GM23248 (cell line): ENCODE measurements around the gene ARHGDIG. TPM values are rescaled to one million over a fixed set of nuclear protein-coding genes. Genes with fewer than 3 reads are reported as not detected.

ENCODE experiments used
- DNase-seq: peaks from one replicate; pipeline ENCODE4 v3.0.0-alpha.2; 2015
- H2AFZ ChIP-seq: fragments of 200-600 bp; sonication (generic); 2 replicates; pipeline ENCODE4 v1.6.1; 2016; ENCODE audit warnings: antibody characterized with exemption
- H3F3A ChIP-seq: fragments of 200-600 bp; sonication (generic); 2 replicates; pipeline ENCODE4 v1.6.1; 2016; ENCODE audit warnings: mild to moderate bottlenecking, antibody characterized with exemption, mixed run types; ENCODE audit not compliant: insufficient read depth
- H3K27ac ChIP-seq: fragments of 200-600 bp; sonication (generic); 2 replicates; pipeline ENCODE4 v1.5.1; 2016; ENCODE audit warnings: mild to moderate bottlenecking
- H3K27me3 ChIP-seq: fragments of 200-600 bp; sonication (generic); replicated peaks from 2 replicates; pipeline ENCODE4 v1.6.1; 2016; ENCODE audit warnings: mild to moderate bottlenecking; ENCODE audit not compliant: insufficient read depth
- H3K36me3 ChIP-seq: fragments of 200-600 bp; sonication (generic); 2 replicates; pipeline ENCODE4 v1.6.1; 2016; ENCODE audit warnings: low read depth, mild to moderate bottlenecking
- H3K4me1 ChIP-seq: fragments of 200-600 bp; sonication (generic); 2 replicates; pipeline ENCODE4 v1.6.1; 2016; ENCODE audit warnings: mild to moderate bottlenecking; ENCODE audit not compliant: insufficient read depth
- H3K4me2 ChIP-seq: fragments of 200-600 bp; sonication (generic); one replicate; pipeline ENCODE4 v1.6.1; 2016; ENCODE audit warnings: mild to moderate bottlenecking; ENCODE audit not compliant: unreplicated experiment
- H3K4me3 ChIP-seq: fragments of 200-600 bp; sonication (generic); 2 replicates; pipeline ENCODE4 v1.5.1; 2016; ENCODE audit warnings: mild to moderate bottlenecking
- H3K79me2 ChIP-seq: fragments of 200-600 bp; sonication (generic); 2 replicates; pipeline ENCODE4 v1.6.1; 2016; ENCODE audit warnings: mild to moderate bottlenecking; ENCODE audit not compliant: insufficient read depth
- H3K9ac ChIP-seq: fragments of 200-600 bp; sonication (generic); 2 replicates; pipeline ENCODE4 v1.6.1; 2016; ENCODE audit warnings: mild to moderate bottlenecking
- H3K9me2 ChIP-seq: fragments of 200-600 bp; sonication (generic); 2 replicates; pipeline ENCODE4 v1.6.1; 2016; ENCODE audit warnings: mixed run types, mild to moderate bottlenecking, moderate library complexity; ENCODE audit not compliant: insufficient read depth
- H3K9me3 ChIP-seq: fragments of 200-600 bp; sonication (generic); one replicate; pipeline ENCODE4 v1.6.1; 2017; ENCODE audit warnings: low read depth
- H4K20me1 ChIP-seq: fragments of 200-600 bp; sonication (generic); 2 replicates; pipeline ENCODE4 v1.6.0; 2016; ENCODE audit not compliant: insufficient read depth
- EZH2 ChIP-seq: fragments of 200-600 bp; sonication (generic); IDR thresholded peaks from 2 replicates; pipeline ENCODE4 v1.6.1; 2018; ENCODE audit warnings: antibody characterized with exemption, mild to moderate bottlenecking; ENCODE audit not compliant: insufficient read depth, poor library complexity, severe bottlenecking
- EZH2phosphoT487 ChIP-seq: fragments of 200-600 bp; sonication (generic); IDR thresholded peaks from 2 replicates; pipeline ENCODE4 v1.6.1; 2018; ENCODE audit warnings: antibody characterized with exemption, moderate library complexity, mild to moderate bottlenecking, low read depth; ENCODE audit not compliant: insufficient read depth
- WGBS, 2 experiments: methylation state at CpG; one replicate each; pipeline ENCODE4 v1.1.6; 2015 to 2017; ENCODE audit warnings: low lambda C conversion rate in 2 of 2, low coverage in 1 of 2; ENCODE audit errors: missing lambda C conversion rate in 2 of 2; 5-methylcytosine and 5-hydroxymethylcytosine counted together
- in situ Hi-C: fragments of 300-500 bp; cut with MboI; formaldehyde crosslinking; loops from 2 replicates; pipeline ENCODE4 v1.15.0; 2020
- polyA plus RNA-seq: library from polyadenylated mRNA; unstranded; fragments of >200 nt; fragmentation: Nextera tagmentation; extraction: Ambion mirVana; gene quantifications from 2 replicates; pipeline ENCODE4 v1.2.1, GENCODE V29; 2016
- total RNA-seq: library from RNA; depleted of rRNA; stranded (reverse); fragments of >200 nt; shearing (Covaris generic); gene quantifications from 2 replicates; pipeline ENCODE4 v1.2.3, GENCODE V29; 2014; rRNA removed

Gene ARHGDIG
- total RNA-seq (0.65 TPM in 1 of 2 replicates, not detected in the other), polyA plus RNA-seq (0.38 and 0.40 TPM in 2 replicates)

GRCh38 chr16:280552-280951 lies at the start of gene ARHGDIG:
Gene ARHGDIG (plus strand): TSS chr16:280591. CDS start chr16:280681, 90 bp downstream.
- TF ChIP-seq EZH2 (no peak), EZH2phosphoT487 (no peak)
- DNase-seq, result peak; percentile 54
- peak within 1 kb of the TSS; percentile 48 for H3K4me2 ChIP-seq
- in situ Hi-C loops, result no loop called here
- H2AFZ ChIP-seq, result no peak within 1 kb of the TSS
- peak within 1 kb of the TSS; percentile 46; the same call in 1 of the 2 replicates for H3K9ac ChIP-seq
- H3K36me3 ChIP-seq, result no peaks in the 10 kb centered on the region
- H3K79me2 ChIP-seq, result no peaks in the 10 kb centered on the region
- peak within 1 kb of the TSS; percentile 51 for H3K4me3 ChIP-seq
- H3K9me2 ChIP-seq, result no peaks in the 10 kb centered on the region
- H3F3A ChIP-seq, result no peaks in the 10 kb centered on the region
- no peaks in the 10 kb centered on the region for H3K4me1 ChIP-seq
- 0 out of 2 replicates have a peak, but pooled peaks cover 9% of the 10 kb centered on the region for H3K27me3 ChIP-seq
- no peak within 1 kb of the TSS for H3K27ac ChIP-seq
- 0 to 1% methylated on average over 22 to 23 of the region's 54 CpGs for WGBS, 2 experiments
- H4K20me1 ChIP-seq, result no peaks in the 10 kb centered on the region
- H3K9me3 ChIP-seq, result no peaks in the 10 kb centered on the region

GRCh38 chr16:230949-231348 lies 49.4 kb upstream of the ARHGDIG start:
- H3K9me2 ChIP-seq, result no peaks in the 10 kb centered on the region
- no peak for TF ChIP-seq EZH2phosphoT487
- no peak for TF ChIP-seq EZH2

GRCh38 chr16:234468-235305 lies 45.7 kb upstream of the ARHGDIG start, which contains the start of gene FAM234A:
Gene FAM234A (plus strand): TSS chr16:234821. CDS start chr16:254414, 19,593 bp downstream.
- H3K4me1 ChIP-seq, result peaks cover 1% of the 10 kb centered on the region; the same call in 1 of the 2 replicates
- H3K9ac ChIP-seq, result peak within 1 kb of the TSS; percentile 96
- in situ Hi-C loops, result no loop called here
- H3K4me2 ChIP-seq, result peak within 1 kb of the TSS; percentile 95
- H3K79me2 ChIP-seq, result peaks cover 33% of the 10 kb centered on the region
- peak within 1 kb of the TSS; percentile 95 for H3K4me3 ChIP-seq
- H3K27ac ChIP-seq, result peak within 1 kb of the TSS; percentile 99
- H3F3A ChIP-seq, result peaks cover 12% of the 10 kb centered on the region
- DNase-seq, result peak; percentile 99
- no peaks in the 10 kb centered on the region for H3K27me3 ChIP-seq
- no peaks in the 10 kb centered on the region for H3K9me3 ChIP-seq
- no peaks in the 10 kb centered on the region for H4K20me1 ChIP-seq
- no peaks in the 10 kb centered on the region for H3K9me2 ChIP-seq
- TF ChIP-seq EZH2 (no peak), EZH2phosphoT487 (no peak)
- H2AFZ ChIP-seq, result peak within 1 kb of the TSS; percentile 84
- WGBS, 2 experiments, result 1% methylated on average over 40 to 60 of the region's 85 CpGs
- H3K36me3 ChIP-seq, result no peaks in the 10 kb centered on the region

More at GRCh38 chr16:230949-231348, 49.4 kb upstream of the ARHGDIG start:
- no peak for DNase-seq
- Histone ChIP-seq H3K79me2 (peaks cover 34% of the 10 kb centered on the region), H3K4me2 (no peak overlapping the region), H3K27me3 (no peaks in the 10 kb centered on the region), H3K36me3 (peaks cover 9% of the 10 kb centered on the region; the same call in 1 of the 2 replicates), H2AFZ (no peak overlapping the region), H3K9me3 (no peaks in the 10 kb centered on the region), H3K27ac (no peak overlapping the region), H3K4me1 (peaks cover 10% of the 10 kb centered on the region), H4K20me1 (peaks cover 18% of the 10 kb centered on the region; the same call in 1 of the 2 replicates), H3F3A (peaks cover 9% of the 10 kb centered on the region; the same call in 1 of the 2 replicates), H3K9ac (no peak overlapping the region), H3K4me3 (no peak overlapping the region)
- in situ Hi-C loops, result no loop called here
- WGBS, 2 experiments, result 86 to 87% methylated on average over 22 of the region's 22 CpGs

- Histone ChIP-seq H3K27me3 (no peaks in the 10 kb centered on the region), H3F3A (peaks cover 19% of the 10 kb centered on the region), H3K79me2 (peaks cover 81% of the 10 kb centered on the region), H3K4me3 (no peak overlapping the region), H3K27ac (peak overlapping the region; percentile 13), H3K36me3 (no peaks in the 10 kb centered on the region), H3K9me3 (no peaks in the 10 kb centered on the region), H3K9me2 (no peaks in the 10 kb centered on the region), H3K4me1 (peaks cover 4% of the 10 kb centered on the region; the same call in 1 of the 2 replicates), H2AFZ (no peak overlapping the region), H4K20me1 (no peaks in the 10 kb centered on the region), H3K4me2 (no peak overlapping the region), H3K9ac (0 out of 2 replicates have a peak overlapping the region, but pooled peaks have one; percentile 4)
- in situ Hi-C loops, result no loop called here
- peak; percentile 42 for DNase-seq
- TF ChIP-seq EZH2, result no peak
- no peak for TF ChIP-seq EZH2phosphoT487
- 33 to 34% methylated on average over 3 of the region's 3 CpGs for WGBS, 2 experiments
These were observed 40.5 kb upstream of the ARHGDIG start for GRCh38 chr16:239948-240277.
